K562 (cell line): ENCODE measurements around the gene PAN3.

Experiments used
- AFF1 ChIP-seq, 2 experiments: fragments of 450-650 bp; IDR thresholded peaks; 2 replicates each; pipeline ENCODE4 v1.6.1; 2018; ENCODE audit warnings: mild to moderate bottlenecking in 2 of 2, low read depth in 1 of 2; ENCODE audit not compliant: partially characterized antibody in 2 of 2
- CC2D1A ChIP-seq: fragments of 450-650 bp; IDR thresholded peaks from 2 replicates; pipeline ENCODE4 v1.6.1; 2017; ENCODE audit warnings: mild to moderate bottlenecking
- ETS1 ChIP-seq: conservative IDR thresholded peaks from 2 replicates; pipeline ENCODE4 v1.6.1; 2011; ENCODE audit warnings: low read depth, mild to moderate bottlenecking, low read length; ENCODE audit not compliant: control insufficient read depth
- GATA2 ChIP-seq: sonication (generic); formaldehyde crosslinking; IDR thresholded peaks from 2 replicates; pipeline ENCODE4 v1.4.0; 2020; ENCODE audit warnings: mild to moderate bottlenecking, missing genetic modification reagents
- ILK ChIP-seq: fragments of 450-650 bp; IDR thresholded peaks from 2 replicates; pipeline ENCODE4 v1.6.1; 2016; ENCODE audit warnings: missing genetic modification characterization, low read depth, mild to moderate bottlenecking, missing compliant biosample characterization, moderate library complexity, borderline replicate concordance
- KDM5B ChIP-seq: fragments of 200-600 bp; sonication (generic); IDR thresholded peaks from 2 replicates; pipeline ENCODE4 v1.6.1; 2012; ENCODE audit warnings: low read depth, mild to moderate bottlenecking, moderate library complexity, low read length, control low read depth, inconsistent platforms; ENCODE audit not compliant: insufficient replicate concordance
- PCBP1 ChIP-seq: fragments of 200-400 bp; formaldehyde crosslinking; IDR thresholded peaks from 2 replicates; pipeline ENCODE4 v1.6.1; 2018; ENCODE audit warnings: mild to moderate bottlenecking, low read depth, low read length; ENCODE audit not compliant: poor library complexity, severe bottlenecking
- SRSF1 ChIP-seq: fragments of 200-400 bp; formaldehyde crosslinking; IDR thresholded peaks from 2 replicates; pipeline ENCODE4 v1.6.1; 2017; ENCODE audit warnings: mild to moderate bottlenecking, low read depth, low read length, moderate library complexity
- SUPT5H ChIP-seq: fragments of 450-650 bp; IDR thresholded peaks from 2 replicates; pipeline ENCODE4 v1.6.1; 2016
- TSHZ1 ChIP-seq: fragments of 250-450 bp; sonication (Bioruptor Pico); IDR thresholded peaks from 2 replicates; pipeline ENCODE4 v1.4.0; 2020; ENCODE audit warnings: mild to moderate bottlenecking, moderate library complexity
- ZBTB12 ChIP-seq: fragments of 250-450 bp; sonication (Bioruptor Pico); IDR thresholded peaks from 2 replicates; pipeline ENCODE4 v1.4.0; 2020
- ZFP30 ChIP-seq: fragments of 250-450 bp; sonication (Bioruptor Pico); IDR thresholded peaks from 2 replicates; pipeline ENCODE4 v1.8.0; 2022; ENCODE audit warnings: moderate library complexity, mild to moderate bottlenecking, inconsistent platforms, borderline replicate concordance
- ZNF263 ChIP-seq: sonication (generic); formaldehyde crosslinking; IDR thresholded peaks from 2 replicates; pipeline ENCODE4 v1.8.0; 2022; ENCODE audit warnings: mild to moderate bottlenecking, missing genetic modification reagents, borderline replicate concordance
- ZNF274 ChIP-seq: IDR thresholded peaks from 2 replicates; pipeline ENCODE4 v1.6.1; 2011; ENCODE audit warnings: low read depth, mild to moderate bottlenecking, low read length, moderate library complexity, borderline replicate concordance

GRCh38 chr13:28314879-28315278 lies 176.5 kb downstream of the PAN3 start:
- TF ChIP-seq ZFP30 (CRISPR knock-in tag) (no peak), SUPT5H (no peak), ETS1 (no peak), ZBTB12 (CRISPR knock-in tag) (no peak), AFF1 (IDR thresholded peaks at IDR 0.05; ENCODE audit: low read depth in 1 of 2, partially characterized antibody in 2 of 2) (no peak), KDM5B (no peak), TSHZ1 (CRISPR knock-in tag) (no peak), ILK (no peak), CC2D1A (no peak), SRSF1 (no peak), GATA2 (no peak), PCBP1 (no peak), ZNF274 (no peak), ZNF263 (CRISPR knock-in tag) (no peak)
